Left lung (tissue), 14 donors: ENCODE results near the gene PAX5. TPM values are rescaled to one million over a fixed set of nuclear protein-coding genes. Genes with fewer than 3 reads are reported as not detected.
"Not testable (repeated sequence)": the region's sequence is repeated elsewhere in the genome, so short reads cannot be mapped to it uniquely, and the experiment has no call there.

Source experiments
- ATAC-seq: fragments of 200-7000 bp; cut with Tn5 transposase; one replicate; pipeline ENCODE4 v1.9.1; 2020; ENCODE audit warnings: moderate library complexity
- DNase-seq, 4 donors: peaks; one replicate each; pipeline ENCODE4 v3.0.0-alpha.2; 2013 to 2020
- H3K27ac ChIP-seq, 2 donors: fragments of 200-600 bp; sonication (generic) in 1 of 2; one replicate each; pipeline versions ENCODE4 v1.5.0 to v1.8.0; 2020 to 2021
- H3K27me3 ChIP-seq, 2 donors: fragments of 200-600 bp; sonication (generic) in 1 of 2; one replicate each; pipeline versions ENCODE4 v1.5.0 to v1.8.0; 2020 to 2021
- H3K36me3 ChIP-seq, 2 donors: fragments of 200-600 bp; sonication (generic) in 1 of 2; one replicate each; pipeline versions ENCODE4 v1.5.0 to v1.8.0; 2020 to 2021
- H3K4me1 ChIP-seq, 2 donors: fragments of 200-600 bp; one replicate each; pipeline ENCODE4 v1.8.0; 2021
- H3K4me3 ChIP-seq, 2 donors: fragments of 200-600 bp; sonication (generic) in 1 of 2; one replicate each; pipeline versions ENCODE4 v1.5.0 to v1.8.0; 2020 to 2021; ENCODE audit warnings: mild to moderate bottlenecking in 1 of 2
- H3K9me3 ChIP-seq, 2 donors: fragments of 200-600 bp; sonication (generic) in 1 of 2; one replicate each; pipeline versions ENCODE4 v1.5.0 to v1.8.0; 2020 to 2021
- CTCF ChIP-seq, 2 donors: fragments of 200-600 bp; sonication (generic) in 1 of 2; IDR thresholded peaks; one replicate each; pipeline versions ENCODE4 v1.5.0 to v1.8.0; 2021; ENCODE audit warnings: antibody characterized with exemption in 2 of 2
- intact Hi-C, 2 donors: fragments of 100-400 bp; cut with DNase I; formaldehyde crosslinking; loops; one replicate each; pipeline versions ENCODE4 v1.11.2 to v1.14.2; 2022
- long read RNA-seq, 12 donors: library from polyadenylated mRNA in 2 of 12; unstranded in 2 of 12; transcript quantifications; one replicate each; pipeline ENCODE4 v2.0.0 and lab custom pipeline, GENCODE V29; 2019 to 2026
- polyA plus RNA-seq, 6 donors: library from polyadenylated mRNA; unstranded; fragments of 120-200 nt; gene quantifications; one replicate each; pipeline ENCODE4 v1.2.1, GENCODE V29; 2013; ENCODE audit not compliant: insufficient read length in 6 of 6
- total RNA-seq, 2 donors: library from RNA; stranded (reverse); fragmentation: NEBNext Ultra II Directional; extraction: Animal tissue kit (Norgen Biotek cat#: 25700); gene quantifications; one replicate each; pipeline ENCODE4 v1.2.1, GENCODE V29; 2021
- donor health status: DM: no; HTN: yes; CAD: no.
- donor health status: DM: no; HTN: no; CAD: no.

PAX5 gene
- total RNA-seq, result under 1 TPM; 0.03 to 0.65 TPM
- under 1 TPM; 0.08 to 0.43 (median 0.13) TPM for polyA plus RNA-seq
- long read RNA-seq, donor 1, result 0 reads
- long read RNA-seq, donor 2, result 0 reads
- long read RNA-seq, donor 3, result 0 reads
- long read RNA-seq, donor 4, result 0 reads
- long read RNA-seq, donor 5, result 0 reads
- long read RNA-seq, donor 6, result 0 reads
- long read RNA-seq, donor 7, result 0 reads
- long read RNA-seq, donor 8, result 0 reads
- long read RNA-seq, donor 9, result 0 reads
- long read RNA-seq, donor 10, result 0 reads
- long read RNA-seq, donor 11, result 0 reads
- long read RNA-seq, donor 12, full-length matches to known transcripts, result 1 of 1 reads
- long read RNA-seq, donor 12, partial matches to known transcripts, result 0 of 1 reads
- long read RNA-seq, donor 12, other reads (novel, unspliced or antisense), result 0 of 1 reads

- peak within 1 kb of the TSS in 1 of 2 donors; percentile 16 for H3K4me3 ChIP-seq
- no peak for ATAC-seq
- H3K4me1 ChIP-seq, result peaks cover 13 to 47% of the 10 kb centered on the region in 2 donors
- TF ChIP-seq CTCF (IDR thresholded peaks at IDR 0.05), result no peak
- H3K36me3 ChIP-seq, result no peaks in the 10 kb centered on the region
- H3K27me3 ChIP-seq, result peaks cover 97 to 100% of the 10 kb centered on the region in 2 donors
- intact Hi-C loops, result no loop called here
- DNase-seq, result no peak
- H3K27ac ChIP-seq, result no peak within 1 kb of the TSS
- no peaks in the 10 kb centered on the region for H3K9me3 ChIP-seq
Observed at GRCh38 chr9:37033682-37034304, at the start of gene PAX5. PAX5 (minus strand) TSS chr9:37034268; CDS start chr9:37034031, 237 bp downstream.

GRCh38 chr9:37083654-37084053, 49.6 kb upstream of the PAX5 start:
- H3K27me3 ChIP-seq, result no peaks in the 10 kb centered on the region
- no peak for ATAC-seq
- no peak for DNase-seq
- no peak overlapping the region for H3K4me3 ChIP-seq
- peaks cover 0 to 25% of the 10 kb centered on the region in 2 donors for H3K4me1 ChIP-seq
- peaks cover 0 to 16% of the 10 kb centered on the region in 2 donors for H3K36me3 ChIP-seq
- no peak overlapping the region for H3K27ac ChIP-seq
- intact Hi-C loops, result no loop called here
- TF ChIP-seq CTCF (IDR thresholded peaks at IDR 0.05), result no peak
- peaks cover 0 to 6% of the 10 kb centered on the region in 2 donors for H3K9me3 ChIP-seq

- H3K4me3 ChIP-seq, result no peak overlapping the region
- ATAC-seq (no peak), DNase-seq (no peak)
- H3K36me3 ChIP-seq, result peaks cover 0 to 7% of the 10 kb centered on the region in 2 donors
- H3K9me3 ChIP-seq, result peaks cover 0 to 6% of the 10 kb centered on the region in 2 donors
- TF ChIP-seq CTCF (IDR thresholded peaks at IDR 0.05), result no peak
- peaks cover 0 to 25% of the 10 kb centered on the region in 2 donors for H3K4me1 ChIP-seq
- intact Hi-C loops, result no loop called here
- H3K27ac ChIP-seq, result no peak overlapping the region
- no peaks in the 10 kb centered on the region for H3K27me3 ChIP-seq
Observed at GRCh38 chr9:37082214-37082765, 48.2 kb upstream of the PAX5 start.

- H3K27me3 ChIP-seq, H3K27ac ChIP-seq, H3K9me3 ChIP-seq, ATAC-seq, DNase-seq, intact Hi-C loops, H3K36me3 ChIP-seq, H3K4me3 ChIP-seq: not testable (repeated sequence)
- peaks cover 0 to 25% of the 10 kb centered on the region in 2 donors for H3K4me1 ChIP-seq
Observed at GRCh38 chr9:37081507-37081906, 47.4 kb upstream of the PAX5 start.

- peak overlapping the region; percentile 67 to 85 for H3K27ac ChIP-seq
- DNase-seq, result peak in 1 of 4 donors; percentile 45
- peak overlapping the region; percentile 77 to 84 for H3K4me3 ChIP-seq
- intact Hi-C loops, H3K9me3 ChIP-seq, H3K36me3 ChIP-seq, H3K27me3 ChIP-seq: not testable (repeated sequence)
- peaks cover 0 to 25% of the 10 kb centered on the region in 2 donors for H3K4me1 ChIP-seq
- ATAC-seq, result peak; percentile 63
Observed at GRCh38 chr9:37080165-37080628, 46.1 kb upstream of the PAX5 start.
